ENCODE data around the gene C17orf100.

- TF ChIP-seq CTCF (conservative IDR thresholded peaks at IDR 0.05; ENCODE audit: low read length) (no peak), EZH2phosphoT487 (IDR thresholded peaks at IDR 0.05; ENCODE audit: borderline replicate concordance) (no peak)
These were observed 31.6 kb downstream of the C17orf100 start for GRCh38 chr17:6683081-6683684.
